ENCODE measurements around the gene GUCY1B1. TPM values are rescaled to one million over a fixed set of nuclear protein-coding genes. Genes with fewer than 3 reads are reported as not detected.

Gene GUCY1B1
- polyA plus RNA-seq, 1 of the 3 experiments (the other 2 are of a cell fraction): 0.38 TPM

GRCh38 chr4:155748039-155748438 is 10.8 kb upstream of the GUCY1B1 start:
- Histone ChIP-seq H3K27ac (ENCODE audit: low read depth in 2 of 2, low read length in 1 of 2) (no peak overlapping the region), H3K9me2 (no peaks in the 10 kb centered on the region), H2AFZ (ENCODE audit: low read depth) (no peak overlapping the region), H3K27me3 (ENCODE audit: insufficient read depth) (no peaks in the 10 kb centered on the region), H3K4me1 (ENCODE audit: control insufficient read depth in 1 of 2, insufficient read depth in 2 of 2, low read depth in 1 of 2, low read length in 1 of 2) (no peaks in the 10 kb centered on the region), H4K20me1 (ENCODE audit: insufficient read depth) (no peaks in the 10 kb centered on the region), H3K9me3 (no peaks in the 10 kb centered on the region), H3K4me2 (no peak overlapping the region), H3K4me3 (ENCODE audit: low read depth in 2 of 2, low read length in 1 of 2) (no peak overlapping the region), H3K9ac (no peak overlapping the region), H3K79me2 (ENCODE audit: insufficient read depth) (no peaks in the 10 kb centered on the region), H3K36me3 (replicated peaks in 1 of 2; ENCODE audit: control insufficient read depth in 1 of 2, insufficient read depth in 2 of 2, low read length in 1 of 2) (no peaks in the 10 kb centered on the region), H3F3A (replicated peaks; ENCODE audit: insufficient read depth) (no peaks in the 10 kb centered on the region)
- TF ChIP-seq CHD2 (IDR thresholded peaks at IDR 0.05; ENCODE audit: low read length, partially characterized antibody) (no peak), TAF1 (IDR thresholded peaks at IDR 0.05; ENCODE audit: borderline replicate concordance, low read depth, low read length) (no peak), USF2 (IDR thresholded peaks at IDR 0.05; ENCODE audit: borderline replicate concordance, low read depth, low read length) (no peak), MEF2A (IDR thresholded peaks at IDR 0.05; ENCODE audit: borderline replicate concordance, low read depth) (no peak), GABPA (IDR thresholded peaks at IDR 0.05; ENCODE audit: low read depth) (no peak), NFIC (IDR thresholded peaks at IDR 0.05; ENCODE audit: borderline replicate concordance) (no peak), TEAD4 (IDR thresholded peaks at IDR 0.05; ENCODE audit: borderline replicate concordance, insufficient read depth) (no peak), RXRA (IDR thresholded peaks at IDR 0.05; ENCODE audit: borderline replicate concordance, low read depth) (no peak), ELF1 (IDR thresholded peaks at IDR 0.05) (no peak), GATA2 (CRISPR knock-in tag; IDR thresholded peaks at IDR 0.05) (no peak), MXI1 (IDR thresholded peaks at IDR 0.05; ENCODE audit: low read depth, low read length) (no peak), RFX5 (IDR thresholded peaks at IDR 0.05; ENCODE audit: low read length) (no peak), NRF1 (IDR thresholded peaks at IDR 0.05; ENCODE audit: low read depth, low read length) (no peak), FOXM1 (IDR thresholded peaks at IDR 0.05; ENCODE audit: low read depth) (no peak), POLR2AphosphoS5 (IDR thresholded peaks at IDR 0.05; ENCODE audit: low read depth, low read length) (no peak), SIN3A (IDR thresholded peaks at IDR 0.05; ENCODE audit: borderline replicate concordance, low read depth, low read length) (no peak)
- TF ChIP-seq, protein P1, sequence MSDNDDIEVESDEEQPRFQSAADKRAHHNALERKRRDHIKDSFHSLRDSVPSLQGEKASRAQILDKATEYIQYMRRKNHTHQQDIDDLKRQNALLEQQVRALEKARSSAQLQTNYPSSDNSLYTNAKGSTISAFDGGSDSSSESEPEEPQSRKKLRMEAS (IDR thresholded peaks at IDR 0.05; ENCODE audit: low read depth): no peak
- TF ChIP-seq, protein P2, sequence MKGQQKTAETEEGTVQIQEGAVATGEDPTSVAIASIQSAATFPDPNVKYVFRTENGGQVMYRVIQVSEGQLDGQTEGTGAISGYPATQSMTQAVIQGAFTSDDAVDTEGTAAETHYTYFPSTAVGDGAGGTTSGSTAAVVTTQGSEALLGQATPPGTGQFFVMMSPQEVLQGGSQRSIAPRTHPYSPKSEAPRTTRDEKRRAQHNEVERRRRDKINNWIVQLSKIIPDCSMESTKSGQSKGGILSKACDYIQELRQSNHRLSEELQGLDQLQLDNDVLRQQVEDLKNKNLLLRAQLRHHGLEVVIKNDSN (IDR thresholded peaks at IDR 0.05; ENCODE audit: borderline replicate concordance, low read depth): no peak
- TF ChIP-seq, protein P3, sequence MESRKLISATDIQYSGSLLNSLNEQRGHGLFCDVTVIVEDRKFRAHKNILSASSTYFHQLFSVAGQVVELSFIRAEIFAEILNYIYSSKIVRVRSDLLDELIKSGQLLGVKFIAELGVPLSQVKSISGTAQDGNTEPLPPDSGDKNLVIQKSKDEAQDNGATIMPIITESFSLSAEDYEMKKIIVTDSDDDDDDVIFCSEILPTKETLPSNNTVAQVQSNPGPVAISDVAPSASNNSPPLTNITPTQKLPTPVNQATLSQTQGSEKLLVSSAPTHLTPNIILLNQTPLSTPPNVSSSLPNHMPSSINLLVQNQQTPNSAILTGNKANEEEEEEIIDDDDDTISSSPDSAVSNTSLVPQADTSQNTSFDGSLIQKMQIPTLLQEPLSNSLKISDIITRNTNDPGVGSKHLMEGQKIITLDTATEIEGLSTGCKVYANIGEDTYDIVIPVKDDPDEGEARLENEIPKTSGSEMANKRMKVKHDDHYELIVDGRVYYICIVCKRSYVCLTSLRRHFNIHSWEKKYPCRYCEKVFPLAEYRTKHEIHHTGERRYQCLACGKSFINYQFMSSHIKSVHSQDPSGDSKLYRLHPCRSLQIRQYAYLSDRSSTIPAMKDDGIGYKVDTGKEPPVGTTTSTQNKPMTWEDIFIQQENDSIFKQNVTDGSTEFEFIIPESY (IDR thresholded peaks at IDR 0.05; ENCODE audit: borderline replicate concordance, low read depth): no peak
- no peak for DNase-seq
- ChIA-PET POLR2A (no interaction called here), CTCF (interaction anchor here (1.3 kb wide), 2 partner anchors 11 to 205 kb away, joined by 3 to 6 read pairs; partner anchors contain the start of genes CTSO and GUCY1B1)
- 59% methylated on average over 2 of the region's 2 CpGs for WGBS (ENCODE audit: low lambda C conversion rate)

All from SK-N-SH (cell line).